HCT116 (cell line): Measurements from ENCODE around the gene ARVCF.

Source experiments
- CEBPB ChIP-seq: IDR thresholded peaks from 2 replicates; pipeline ENCODE4 v1.6.1; 2012; ENCODE audit warnings: low read depth
- CTCF ChIP-seq, 3 experiments: fragments of 200-600 bp in 1 of 3; sonication (generic) in 1 of 3; IDR thresholded peaks in 2 of 3; conservative IDR thresholded peaks in 1 of 3; 2 replicates each; pipeline ENCODE4 v1.5.1; 2012 to 2017; ENCODE audit warnings: low read depth in 2 of 3, low read length in 2 of 3, antibody characterized with exemption in 1 of 3, borderline replicate concordance in 1 of 3, control low read depth in 1 of 3, mild to moderate bottlenecking in 1 of 3, mixed read lengths in 1 of 3, mixed run types in 1 of 3, moderate library complexity in 1 of 3; ENCODE audit not compliant: insufficient read depth in 1 of 3
- EZH2 ChIP-seq: fragments of 200-600 bp; sonication (generic); IDR thresholded peaks from 2 replicates; pipeline ENCODE4 v1.6.1; 2017; ENCODE audit warnings: antibody characterized with exemption, mixed run types
- EZH2phosphoT487 ChIP-seq: fragments of 200-600 bp; IDR thresholded peaks from 2 replicates; pipeline ENCODE4 v1.6.1; 2018; ENCODE audit warnings: antibody characterized with exemption, borderline replicate concordance
- FOSL1 ChIP-seq: IDR thresholded peaks from 2 replicates; pipeline ENCODE4 v1.6.1; 2012; ENCODE audit warnings: low read depth
- MAX ChIP-seq: IDR thresholded peaks from 2 replicates; pipeline ENCODE4 v1.6.1; 2012

GRCh38 chr22:19951346-19951745 lies 65.3 kb downstream of the ARVCF start:
- TF ChIP-seq CEBPB, result no peak
- TF ChIP-seq CTCF (IDR thresholded peaks at IDR 0.05 in 2 of 3, conservative IDR thresholded peaks at IDR 0.05 in 1 of 3; ENCODE audit: borderline replicate concordance in 1 of 3, insufficient read depth in 1 of 3, low read depth in 2 of 3, low read length in 2 of 3), result no peak
- TF ChIP-seq EZH2, result no peak
- TF ChIP-seq FOSL1, result no peak
- TF ChIP-seq EZH2phosphoT487, result no peak
- no peak for TF ChIP-seq MAX
